GM12891 (cell line): ENCODE data around the gene TMIGD2. TPM values are rescaled to one million over a fixed set of nuclear protein-coding genes. Genes with fewer than 3 reads are reported as not detected.
"Not testable (repeated sequence)": the region's sequence is repeated elsewhere in the genome, so short reads cannot be mapped to it uniquely, and the experiment has no call there.

Experiments
- DNase-seq: peaks from one replicate; pipeline ENCODE4 v3.0.0; 2011; ENCODE audit warnings: low spot score; ENCODE audit not compliant: insufficient read length
- FAIRE-seq: peaks from 2 replicates; lab custom pipeline; 2011; peaks lifted over from hg19 to GRCh38; lab: Jason Lieb, UNC
- PAX5 ChIP-seq: IDR thresholded peaks from 2 replicates; pipeline ENCODE4 v1.6.1; 2011; ENCODE audit warnings: low read length, moderate library complexity, mild to moderate bottlenecking; ENCODE audit not compliant: insufficient read depth, severe bottlenecking
- POLR2A ChIP-seq: IDR thresholded peaks from 2 replicates; pipeline ENCODE4 v1.6.1; 2011; ENCODE audit warnings: low read depth, low read length, control low read depth
- POLR2AphosphoS5 ChIP-seq: IDR thresholded peaks from 2 replicates; pipeline ENCODE4 v1.6.1; 2011; ENCODE audit warnings: low read depth, low read length, control low read depth
- POU2F2 ChIP-seq: IDR thresholded peaks from 2 replicates; pipeline ENCODE4 v1.6.1; 2011; ENCODE audit warnings: low read depth, mild to moderate bottlenecking, control low read depth, low read length, moderate library complexity
- SPI1 ChIP-seq: IDR thresholded peaks from 2 replicates; pipeline ENCODE4 v1.6.1; 2011; ENCODE audit warnings: low read depth, low read length, control low read depth
- TAF1 ChIP-seq: IDR thresholded peaks from 2 replicates; pipeline ENCODE4 v1.6.1; 2011; ENCODE audit warnings: low read depth, low read length, control low read depth
- polyA plus RNA-seq: library from polyadenylated mRNA; unstranded; fragments of >200 nt; gene quantifications from one replicate; pipeline ENCODE4 v1.2.1, GENCODE V29; 2012; ENCODE audit warnings: low read depth, missing spikeins, inconsistent platforms; ENCODE audit not compliant: missing spikeins

TMIGD2 gene, protein sequence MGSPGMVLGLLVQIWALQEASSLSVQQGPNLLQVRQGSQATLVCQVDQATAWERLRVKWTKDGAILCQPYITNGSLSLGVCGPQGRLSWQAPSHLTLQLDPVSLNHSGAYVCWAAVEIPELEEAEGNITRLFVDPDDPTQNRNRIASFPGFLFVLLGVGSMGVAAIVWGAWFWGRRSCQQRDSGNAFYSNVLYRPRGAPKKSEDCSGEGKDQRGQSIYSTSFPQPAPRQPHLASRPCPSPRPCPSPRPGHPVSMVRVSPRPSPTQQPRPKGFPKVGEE
- 0.95 TPM for polyA plus RNA-seq

DNA sequence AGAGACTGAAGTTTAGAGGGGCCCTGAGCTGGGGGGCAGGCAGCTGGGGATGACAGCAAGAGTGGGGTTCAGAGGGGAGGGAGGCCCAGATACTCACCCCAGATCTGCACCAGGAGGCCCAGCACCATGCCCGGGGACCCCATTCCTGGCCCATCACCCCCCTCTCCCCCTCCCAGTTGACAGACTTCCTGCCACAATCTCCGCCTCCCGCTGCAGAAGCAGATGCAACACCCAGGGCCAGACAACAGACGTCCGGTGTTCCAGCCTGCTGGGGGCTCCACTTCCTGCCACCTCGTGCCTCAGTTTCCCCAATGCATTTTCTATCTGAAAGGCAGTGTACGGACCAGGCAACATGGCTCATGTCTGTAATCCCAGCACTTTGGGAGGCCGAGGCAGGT is at the start of gene TMIGD2:
Gene TMIGD2, minus strand, starts transcription at position 147 of the 398 bp plus-strand sequence. Its CDS starts 4 bp downstream, at position 143.
- DNase-seq = no peak
- no peak for FAIRE-seq
- TF ChIP-seq POU2F2 = no peak
- no peak for TF ChIP-seq POLR2AphosphoS5
- no peak for TF ChIP-seq TAF1
- TF ChIP-seq POLR2A = no peak
- TF ChIP-seq SPI1 = no peak
- no peak for TF ChIP-seq PAX5

DNA sequence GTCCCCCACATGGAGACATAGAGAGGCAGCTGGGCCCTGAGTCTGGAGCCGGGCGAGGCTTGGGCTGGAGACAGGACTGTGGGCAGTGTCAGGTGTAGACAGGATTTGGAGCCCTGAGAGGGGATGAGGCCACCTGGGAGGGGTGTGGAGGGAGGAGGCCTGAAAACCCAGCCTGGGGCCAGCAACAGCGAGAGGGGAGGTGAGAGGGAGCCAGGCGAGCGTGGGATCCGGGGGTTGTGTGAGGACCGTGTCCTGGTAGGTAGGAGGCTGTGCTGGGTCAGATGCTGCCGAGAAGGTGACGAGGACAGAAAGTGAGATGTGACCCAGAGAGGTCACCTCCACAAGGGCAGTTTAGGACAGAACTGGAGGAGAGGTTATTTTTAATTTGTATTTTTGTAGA is 48.5 kb upstream of the TMIGD2 start:
- FAIRE-seq (no peak), DNase-seq (no peak)
- TF ChIP-seq POLR2AphosphoS5 = no peak
- no peak for TF ChIP-seq POLR2A
- TF ChIP-seq POU2F2 = no peak
- no peak for TF ChIP-seq SPI1
- no peak for TF ChIP-seq PAX5
- TF ChIP-seq TAF1 = no peak

DNA sequence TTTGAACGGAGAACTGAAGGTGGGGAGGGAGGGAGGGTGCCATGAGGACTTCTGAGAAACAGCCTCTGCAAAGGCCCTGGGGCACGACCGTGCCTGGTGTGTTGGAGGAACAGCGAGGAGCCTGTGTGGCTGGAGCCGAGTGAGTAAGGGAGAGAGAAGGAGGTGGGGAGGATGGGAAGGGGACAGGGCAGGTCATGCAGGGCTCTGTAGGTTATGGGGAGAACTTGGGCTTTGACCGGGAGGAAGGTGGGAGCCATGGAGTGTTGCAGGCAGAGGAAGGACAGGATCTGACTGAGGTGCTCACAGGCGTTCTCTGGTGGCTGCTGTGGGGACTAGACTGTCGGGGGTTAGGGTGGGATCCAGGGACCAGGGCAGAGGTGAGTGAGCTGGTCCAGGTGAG is 47.9 kb upstream of the TMIGD2 start:
- TF ChIP-seq POLR2AphosphoS5 = no peak
- TF ChIP-seq POLR2A = no peak
- no peak for TF ChIP-seq PAX5
- no peak for TF ChIP-seq TAF1
- TF ChIP-seq POU2F2 = no peak
- no peak for TF ChIP-seq SPI1
- FAIRE-seq (no peak), DNase-seq (no peak)

DNA sequence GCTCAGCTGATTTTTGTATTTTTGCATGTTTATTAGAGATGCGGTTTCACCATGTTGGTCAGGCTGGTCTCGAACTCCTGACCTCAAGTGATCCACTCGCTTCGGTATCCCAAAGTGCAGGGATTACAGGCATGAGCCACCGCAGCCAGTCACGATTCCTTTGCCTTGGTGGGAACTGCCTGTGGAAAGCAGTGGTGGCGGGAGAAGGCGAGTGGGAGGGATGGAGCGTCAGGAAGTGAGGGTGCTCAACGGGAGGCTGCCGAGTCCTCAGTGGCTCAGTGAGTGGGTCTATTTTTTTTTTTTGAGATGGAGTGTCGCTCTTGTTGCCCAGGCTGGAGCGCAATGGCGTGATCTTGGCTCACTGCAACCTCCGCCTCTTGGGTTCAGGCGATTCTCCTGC is 47.0 kb upstream of the TMIGD2 start:
- FAIRE-seq, DNase-seq: not testable (repeated sequence)

DNA sequence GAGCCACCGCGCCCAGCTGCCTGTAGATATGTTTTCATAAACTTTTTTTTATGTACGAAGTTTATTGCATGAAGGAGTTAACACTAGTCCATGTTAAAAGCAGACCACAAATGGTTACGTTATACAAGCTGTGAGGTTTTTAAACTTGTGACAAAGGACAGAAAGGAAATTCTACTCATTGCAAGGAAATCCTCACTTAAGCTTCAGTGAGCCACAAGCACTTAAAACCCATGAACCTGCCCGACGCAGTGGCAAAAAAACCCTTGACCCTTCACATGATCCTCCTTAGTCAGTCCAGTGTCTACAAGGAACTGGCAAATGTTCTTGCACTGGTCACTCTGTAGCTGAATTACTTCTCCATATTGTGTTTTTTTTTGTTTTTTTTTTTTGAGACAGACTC is 45.3 kb upstream of the TMIGD2 start:
- DNase-seq = no peak
- TF ChIP-seq PAX5 (no peak), POU2F2 (no peak), POLR2AphosphoS5 (no peak), POLR2A (no peak), SPI1 (no peak), TAF1 (no peak)
- FAIRE-seq = no peak

DNA sequence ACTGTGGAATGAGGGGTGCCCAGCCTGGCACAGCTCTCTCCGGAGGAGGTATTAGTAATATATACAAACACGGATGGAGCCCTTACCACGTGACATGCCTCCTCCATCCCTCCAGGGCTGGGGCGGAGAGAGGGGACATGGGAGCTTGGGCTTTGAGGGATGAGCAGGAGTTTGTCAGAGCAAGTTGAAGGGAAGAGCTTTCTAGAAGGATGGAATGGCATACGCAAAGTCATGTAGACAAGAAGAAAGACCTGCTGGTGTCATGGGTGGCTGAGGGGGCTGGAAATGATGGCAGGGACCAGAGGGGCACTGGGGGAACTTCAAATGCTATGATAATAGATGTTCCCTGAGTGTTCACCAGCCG is 43.8 kb upstream of the TMIGD2 start:
- TF ChIP-seq POU2F2 (no peak), POLR2AphosphoS5 (no peak), TAF1 (no peak), SPI1 (no peak), POLR2A (no peak), PAX5 (no peak)
- FAIRE-seq (no peak), DNase-seq (no peak)

DNA sequence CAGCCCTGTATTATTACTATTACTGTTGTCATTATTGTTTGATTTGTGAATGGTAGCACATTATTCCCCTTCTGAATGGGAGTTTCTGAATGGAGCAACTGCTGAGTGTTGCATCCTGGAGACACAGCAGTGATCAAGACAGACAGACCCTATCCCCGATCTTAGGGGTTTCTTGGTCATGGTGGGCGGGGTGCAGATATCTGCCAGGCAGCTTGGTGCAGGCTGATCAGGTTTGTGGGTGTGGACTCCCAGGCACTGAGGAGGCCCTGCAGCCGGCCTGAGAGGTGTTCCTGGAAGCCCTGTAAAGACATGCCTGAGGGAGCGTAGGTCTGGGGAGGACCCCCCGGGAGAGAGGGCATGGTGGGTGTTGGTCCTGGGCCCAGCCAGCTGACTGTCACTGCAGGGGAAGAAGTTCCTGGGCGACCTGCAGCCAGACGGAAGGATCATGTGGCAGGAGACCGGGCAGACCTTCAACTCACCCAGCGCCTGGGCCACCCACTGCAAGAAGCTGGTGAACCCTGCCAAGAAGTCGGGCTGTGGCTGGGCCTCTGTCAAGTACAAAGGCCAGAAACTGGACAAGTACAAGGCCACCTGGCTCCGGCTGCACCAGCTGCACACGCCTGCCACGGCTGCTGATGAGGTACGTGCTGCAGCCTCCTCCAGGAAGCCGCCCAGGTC is 43.3 kb upstream of the TMIGD2 start:
- no peak for TF ChIP-seq TAF1
- TF ChIP-seq POLR2AphosphoS5 = no peak
- TF ChIP-seq PAX5 = no peak
- TF ChIP-seq SPI1 = no peak
- no peak for TF ChIP-seq POU2F2
- no peak for TF ChIP-seq POLR2A
- FAIRE-seq = no peak
- no peak for DNase-seq

DNA sequence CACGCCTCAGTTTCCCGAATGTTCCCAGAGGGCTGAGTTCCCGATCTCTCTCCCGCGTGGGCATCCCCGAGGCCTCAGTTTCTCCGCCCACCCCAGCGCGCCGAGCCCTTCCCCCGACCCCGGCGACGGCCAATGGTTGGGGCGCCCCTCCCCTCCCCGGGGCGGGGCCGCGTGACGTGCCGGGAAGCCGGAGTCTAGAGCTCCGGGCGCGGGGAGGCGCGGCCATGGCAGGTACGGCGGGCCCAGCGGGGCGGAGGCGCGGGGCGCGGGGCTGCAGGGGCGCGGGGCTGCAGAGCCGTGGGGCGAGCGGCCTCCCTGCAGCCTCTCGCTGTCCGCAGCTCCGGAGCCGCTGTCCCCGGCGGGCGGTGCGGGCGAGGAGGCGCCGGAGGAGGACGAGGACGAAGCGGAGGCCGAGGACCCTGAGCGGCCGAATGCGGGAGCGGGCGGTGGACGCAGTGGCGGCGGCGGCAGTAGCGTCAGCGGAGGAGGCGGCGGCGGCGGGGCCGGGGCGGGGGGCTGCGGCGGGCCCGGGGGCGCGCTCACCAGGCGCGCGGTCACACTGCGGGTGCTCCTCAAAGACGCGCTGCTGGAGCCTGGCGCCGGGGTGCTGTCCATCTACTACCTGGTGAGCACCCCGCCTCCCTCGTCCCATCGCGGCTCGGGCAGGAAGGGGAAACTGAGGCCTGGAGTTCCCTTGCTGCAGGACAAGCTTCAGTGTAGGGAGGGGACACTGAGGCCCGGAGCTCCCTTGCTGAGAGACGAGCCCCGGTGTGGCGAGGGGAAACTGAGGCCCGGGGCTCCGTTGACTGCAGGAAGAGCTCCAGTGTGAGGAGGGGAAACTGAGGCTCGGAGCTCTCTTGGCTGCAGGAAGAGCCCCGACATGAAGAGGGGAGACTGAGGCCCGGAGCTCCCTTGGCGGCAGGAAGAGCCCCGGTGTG is 41.5 kb upstream of the TMIGD2 start, which contains the start of gene MPND:
Gene MPND, plus strand, starts transcription at position 193 of the 938 bp plus-strand sequence. Its CDS starts 32 bp downstream, at position 225.
- TF ChIP-seq TAF1 = no peak
- TF ChIP-seq PAX5 = no peak
- DNase-seq (peak; percentile 89), FAIRE-seq (no peak)

DNA sequence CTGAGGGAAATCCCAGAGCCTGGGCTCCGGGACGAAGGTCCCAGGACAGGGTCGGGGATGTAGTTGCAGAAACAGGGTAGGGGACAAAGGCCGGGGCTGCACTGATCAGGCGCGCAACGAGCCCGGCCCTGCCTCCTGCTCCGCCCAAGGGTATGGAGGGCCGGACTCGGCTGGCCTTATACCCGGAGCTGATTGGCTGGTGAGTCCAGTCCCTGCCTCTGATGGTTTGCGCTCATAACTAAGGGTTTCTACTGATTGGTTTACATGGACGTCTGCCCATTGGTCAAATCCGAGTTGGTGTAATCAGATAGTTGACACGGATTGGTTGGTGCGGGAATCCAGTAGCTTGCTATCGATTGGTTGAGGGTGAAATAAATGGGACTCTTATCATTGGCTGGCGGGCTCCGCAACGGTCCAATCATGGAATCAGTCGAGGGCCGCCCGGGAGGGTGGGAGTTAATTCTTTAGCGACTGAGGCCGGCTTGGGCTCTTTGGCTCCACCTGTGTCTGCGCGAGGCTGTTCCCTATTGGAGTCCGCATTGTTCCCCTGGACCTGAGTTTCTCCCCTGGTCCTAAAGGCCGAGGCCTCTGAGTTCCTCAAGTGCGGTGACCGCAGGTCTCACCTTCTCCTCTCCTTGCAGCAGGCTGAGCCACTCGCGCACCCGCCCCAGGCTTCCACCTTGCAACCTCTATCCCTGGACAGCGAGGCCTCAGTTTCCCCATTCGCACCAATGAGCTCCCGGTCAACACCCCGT is 40.6 kb upstream of the TMIGD2 start:
- peak; percentile 84 for DNase-seq
- peak; percentile 96 for FAIRE-seq
- peak; percentile 76 for TF ChIP-seq POLR2A
- peak; percentile 79 for TF ChIP-seq POLR2AphosphoS5
- peak; percentile 42; the same call in 1 of the 2 replicates for TF ChIP-seq POU2F2
- no peak for TF ChIP-seq SPI1
- TF ChIP-seq PAX5 = no peak
- peak; percentile 51; the same call in 1 of the 2 replicates for TF ChIP-seq TAF1
